HepG2 (cell line): ENCODE results near the gene FSIP1.

Experiments used
- ATF3 ChIP-seq: sonication (generic); formaldehyde crosslinking; IDR thresholded peaks from 2 replicates; pipeline ENCODE4 v1.4.0; 2020; ENCODE audit warnings: missing genetic modification reagents
- CTCF ChIP-seq: sonication (generic); formaldehyde crosslinking; IDR thresholded peaks from 2 replicates; pipeline ENCODE4 v1.5.0; 2020; ENCODE audit warnings: mild to moderate bottlenecking, missing genetic modification reagents, moderate library complexity
- DNMT1 ChIP-seq: sonication (generic); formaldehyde crosslinking; IDR thresholded peaks from 2 replicates; pipeline ENCODE4 v1.5.1; 2020; ENCODE audit warnings: mild to moderate bottlenecking, missing genetic modification reagents
- EHMT2 ChIP-seq: fragments of 200-600 bp; sonication (generic); IDR thresholded peaks from 2 replicates; pipeline ENCODE4 v1.7.0; 2017; ENCODE audit warnings: antibody characterized with exemption, low read depth, low read length, borderline replicate concordance
- HMGXB4 ChIP-seq, 2 experiments: sonication (generic) in 1 of 2; formaldehyde crosslinking in 1 of 2; IDR thresholded peaks; 2 replicates each; pipeline versions ENCODE4 v1.4.0 to v1.6.1; 2018 to 2020; ENCODE audit warnings: missing genetic modification reagents in 2 of 2, borderline replicate concordance in 1 of 2, low read depth in 1 of 2, mild to moderate bottlenecking in 1 of 2, missing biosample characterization in 1 of 2
- KLF11 ChIP-seq: IDR thresholded peaks from 2 replicates; pipeline ENCODE4 v1.6.1; 2016; ENCODE audit warnings: missing compliant biosample characterization
- MAX ChIP-seq: IDR thresholded peaks from 2 replicates; pipeline ENCODE4 v1.6.1; 2012; ENCODE audit warnings: inconsistent platforms
- MNT ChIP-seq: fragments of 450-650 bp; IDR thresholded peaks from 2 replicates; pipeline ENCODE4 v1.6.1; 2016
- SIN3A ChIP-seq: IDR thresholded peaks from 2 replicates; pipeline ENCODE4 v1.6.1; 2011; ENCODE audit warnings: low read depth, mild to moderate bottlenecking, control low read depth, low read length, borderline replicate concordance
- SNAPC5 ChIP-seq: sonication (generic); formaldehyde crosslinking; IDR thresholded peaks from 2 replicates; pipeline ENCODE4 v1.8.1; 2023; ENCODE audit warnings: mild to moderate bottlenecking, missing genetic modification reagents, borderline replicate concordance
- ZNF224 ChIP-seq: sonication (generic); formaldehyde crosslinking; IDR thresholded peaks from 2 replicates; pipeline ENCODE4 v1.5.0; 2020; ENCODE audit warnings: mild to moderate bottlenecking, missing genetic modification reagents
- ZSCAN29 ChIP-seq: sonication (generic); formaldehyde crosslinking; conservative IDR thresholded peaks from 2 replicates; pipeline ENCODE4 v1.4.0; 2020; ENCODE audit warnings: mild to moderate bottlenecking, missing genetic modification reagents

GRCh38 chr15:39756806-39757522, 25.7 kb downstream of the FSIP1 start:
- TF ChIP-seq HMGXB4 (CRISPR knock-in tag; IDR thresholded peaks at IDR 0.05; ENCODE audit: borderline replicate concordance in 1 of 2, low read depth in 1 of 2) (no peak), MNT (no peak), DNMT1 (CRISPR knock-in tag) (no peak), SNAPC5 (CRISPR knock-in tag) (no peak), MAX (no peak), ZSCAN29 (no peak), EHMT2 (no peak), SIN3A (no peak), ZNF224 (no peak), CTCF (CRISPR knock-in tag) (peak; percentile 47), ATF3 (no peak), KLF11 (CRISPR knock-in tag) (no peak)
